Measurements from ENCODE around the gene RANBP9. TPM values are rescaled to one million over a fixed set of nuclear protein-coding genes. Genes with fewer than 3 reads are reported as not detected.

The RANBP9 gene
- total RNA-seq, 1 donor from 2014 or later, result 50.2 TPM

GRCh38 chr6:13669476-13669875, 42.2 kb downstream of the RANBP9 start:
- no peak overlapping the region for H3K4me3 Mint-ChIP-seq (ENCODE audit: unreplicated experiment)
- H3K4me1 Mint-ChIP-seq (ENCODE audit: low read depth, unreplicated experiment), result peaks cover 8% of the 10 kb centered on the region
- TF ChIP-seq, protein P1, sequence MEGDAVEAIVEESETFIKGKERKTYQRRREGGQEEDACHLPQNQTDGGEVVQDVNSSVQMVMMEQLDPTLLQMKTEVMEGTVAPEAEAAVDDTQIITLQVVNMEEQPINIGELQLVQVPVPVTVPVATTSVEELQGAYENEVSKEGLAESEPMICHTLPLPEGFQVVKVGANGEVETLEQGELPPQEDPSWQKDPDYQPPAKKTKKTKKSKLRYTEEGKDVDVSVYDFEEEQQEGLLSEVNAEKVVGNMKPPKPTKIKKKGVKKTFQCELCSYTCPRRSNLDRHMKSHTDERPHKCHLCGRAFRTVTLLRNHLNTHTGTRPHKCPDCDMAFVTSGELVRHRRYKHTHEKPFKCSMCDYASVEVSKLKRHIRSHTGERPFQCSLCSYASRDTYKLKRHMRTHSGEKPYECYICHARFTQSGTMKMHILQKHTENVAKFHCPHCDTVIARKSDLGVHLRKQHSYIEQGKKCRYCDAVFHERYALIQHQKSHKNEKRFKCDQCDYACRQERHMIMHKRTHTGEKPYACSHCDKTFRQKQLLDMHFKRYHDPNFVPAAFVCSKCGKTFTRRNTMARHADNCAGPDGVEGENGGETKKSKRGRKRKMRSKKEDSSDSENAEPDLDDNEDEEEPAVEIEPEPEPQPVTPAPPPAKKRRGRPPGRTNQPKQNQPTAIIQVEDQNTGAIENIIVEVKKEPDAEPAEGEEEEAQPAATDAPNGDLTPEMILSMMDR (IDR thresholded peaks at IDR 0.05; ENCODE audit: partially characterized antibody, unreplicated experiment), result no peak
- no peaks in the 10 kb centered on the region for H3K9me3 Mint-ChIP-seq (ENCODE audit: unreplicated experiment)
- no peak for DNase-seq
- H3K36me3 Mint-ChIP-seq (ENCODE audit: unreplicated experiment), result no peaks in the 10 kb centered on the region
- no peak overlapping the region for H3K27ac Mint-ChIP-seq (ENCODE audit: unreplicated experiment)
- H3K27me3 Mint-ChIP-seq (ENCODE audit: unreplicated experiment), result no peaks in the 10 kb centered on the region

DNA sequence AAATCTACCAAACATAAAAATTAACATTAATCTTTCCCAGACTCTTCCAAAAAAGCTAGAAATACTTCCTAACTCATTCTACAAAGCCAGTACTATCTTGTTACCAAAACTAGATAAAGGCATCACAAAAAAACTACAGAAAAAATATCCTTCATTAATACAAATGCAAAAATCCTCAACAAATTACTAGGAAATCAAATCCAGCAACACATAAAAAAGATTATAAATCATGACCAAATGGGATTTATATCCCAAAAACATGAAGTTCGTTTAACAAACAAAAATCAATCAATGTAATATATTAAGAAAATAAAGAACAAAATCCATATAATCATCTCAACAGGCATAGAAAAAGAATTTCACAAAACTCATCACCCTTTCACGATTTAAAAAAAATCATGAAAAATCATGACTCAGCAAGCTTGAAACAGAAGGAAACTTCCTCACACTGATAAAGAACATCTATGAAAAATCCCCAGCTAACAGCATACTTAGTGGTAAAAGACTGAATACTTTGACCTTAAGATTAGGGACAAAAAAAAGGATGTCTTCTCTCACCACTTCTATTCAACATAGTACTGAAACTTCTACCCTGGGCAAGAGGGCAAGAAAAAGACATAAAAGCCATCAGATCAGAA, 43.2 kb downstream of the RANBP9 start:
- TF ChIP-seq, protein P1 (IDR thresholded peaks at IDR 0.05; ENCODE audit: partially characterized antibody, unreplicated experiment), result no peak
- Mint-ChIP-seq H3K27ac (ENCODE audit: unreplicated experiment) (no peak overlapping the region), H3K9me3 (ENCODE audit: unreplicated experiment) (no peaks in the 10 kb centered on the region), H3K4me1 (ENCODE audit: low read depth, unreplicated experiment) (peaks cover 8% of the 10 kb centered on the region), H3K27me3 (ENCODE audit: unreplicated experiment) (no peaks in the 10 kb centered on the region), H3K4me3 (ENCODE audit: unreplicated experiment) (no peak overlapping the region), H3K36me3 (ENCODE audit: unreplicated experiment) (no peaks in the 10 kb centered on the region)
- DNase-seq, result no peak

DNA sequence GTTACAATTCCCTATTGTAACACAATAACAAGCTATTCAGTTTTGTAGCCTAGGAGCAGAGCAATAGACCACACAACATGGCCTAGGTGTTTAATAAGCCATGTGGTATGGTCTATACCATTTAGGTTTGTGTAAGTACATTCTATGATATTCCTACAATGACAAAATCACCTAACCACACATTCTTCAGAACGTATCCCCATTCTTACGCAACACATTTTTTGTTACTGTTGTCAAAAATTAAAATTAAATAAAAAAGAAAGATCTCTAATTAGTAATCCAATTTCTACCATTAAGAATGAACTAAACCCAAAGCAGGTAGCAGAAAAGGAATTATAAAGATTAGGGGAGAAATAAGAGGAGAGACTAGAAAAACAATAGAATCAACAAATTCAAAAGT, 44.0 kb downstream of the RANBP9 start:
- Mint-ChIP-seq H3K27ac (ENCODE audit: unreplicated experiment) (no peak overlapping the region), H3K27me3 (ENCODE audit: unreplicated experiment) (no peaks in the 10 kb centered on the region), H3K4me1 (ENCODE audit: low read depth, unreplicated experiment) (peaks cover 9% of the 10 kb centered on the region), H3K4me3 (ENCODE audit: unreplicated experiment) (no peak overlapping the region), H3K36me3 (ENCODE audit: unreplicated experiment) (no peaks in the 10 kb centered on the region), H3K9me3 (ENCODE audit: unreplicated experiment) (no peaks in the 10 kb centered on the region)
- no peak for DNase-seq
- TF ChIP-seq, protein P1 (IDR thresholded peaks at IDR 0.05; ENCODE audit: partially characterized antibody, unreplicated experiment), result no peak

- Mint-ChIP-seq H3K27ac (ENCODE audit: unreplicated experiment) (no peak overlapping the region), H3K36me3 (ENCODE audit: unreplicated experiment) (no peaks in the 10 kb centered on the region), H3K9me3 (ENCODE audit: unreplicated experiment) (no peaks in the 10 kb centered on the region), H3K4me1 (ENCODE audit: low read depth, unreplicated experiment) (peaks cover 11% of the 10 kb centered on the region), H3K27me3 (ENCODE audit: unreplicated experiment) (no peaks in the 10 kb centered on the region), H3K4me3 (ENCODE audit: unreplicated experiment) (no peak overlapping the region)
- no peak for DNase-seq
- TF ChIP-seq, protein P1 (IDR thresholded peaks at IDR 0.05; ENCODE audit: partially characterized antibody, unreplicated experiment), result no peak
These were observed 45.2 kb downstream of the RANBP9 start for GRCh38 chr6:13666194-13667105.

Measured in glutamatergic neuron (in vitro differentiated cells).